HUES48 (cell line): ENCODE results near the gene KCNK16.
"Not testable (repeated sequence)": the region's sequence is repeated elsewhere in the genome, so short reads cannot be mapped to it uniquely, and the experiment has no call there.

ENCODE experiments used
- H3K27ac ChIP-seq: one replicate; pipeline ENCODE4 v1.7.0; 2013; ENCODE audit warnings: low read depth, low read length, inconsistent platforms
- H3K27me3 ChIP-seq: 2 replicates; pipeline ENCODE4 v1.6.1; 2013; ENCODE audit warnings: mild to moderate bottlenecking, low read length; ENCODE audit not compliant: control insufficient read depth, insufficient read depth
- H3K36me3 ChIP-seq: 2 replicates; pipeline ENCODE4 v1.6.1; 2013; ENCODE audit warnings: low read length; ENCODE audit not compliant: control insufficient read depth, insufficient read depth
- H3K4me1 ChIP-seq: 2 replicates; pipeline ENCODE4 v1.6.1; 2013; ENCODE audit warnings: mild to moderate bottlenecking, low read length; ENCODE audit not compliant: control insufficient read depth, insufficient read depth
- H3K4me3 ChIP-seq: 2 replicates; pipeline ENCODE4 v1.5.1; 2013; ENCODE audit warnings: mild to moderate bottlenecking, low read depth, low read length
- H3K9ac ChIP-seq: 2 replicates; pipeline ENCODE4 v1.6.1; 2013; ENCODE audit warnings: mild to moderate bottlenecking, low read depth, low read length, moderate library complexity
- H3K9me3 ChIP-seq: 2 replicates; pipeline ENCODE4 v1.6.1; 2013; ENCODE audit warnings: low read length; ENCODE audit not compliant: control insufficient read depth, insufficient read depth

The KCNK16 gene

DNA sequence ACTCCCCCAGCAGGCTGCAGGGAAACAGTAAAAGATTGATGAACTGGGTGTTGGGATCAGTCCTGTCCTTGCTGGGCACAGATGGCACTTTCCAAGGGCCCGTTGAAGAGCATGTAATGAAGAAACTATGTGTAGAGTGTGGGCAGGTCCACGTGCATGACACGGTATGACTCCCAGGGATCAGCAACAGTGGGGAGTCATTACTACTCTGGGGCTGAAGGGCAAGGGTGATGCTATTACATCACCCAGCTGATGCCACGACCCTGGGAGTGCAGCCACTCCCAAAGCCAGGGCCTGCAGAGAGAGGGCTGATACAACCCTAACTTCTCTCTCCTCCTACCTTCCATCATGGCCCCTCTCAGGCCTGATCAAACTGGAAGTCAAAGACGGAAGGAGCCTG, 28.4 kb downstream of the KCNK16 start:
- Histone ChIP-seq H3K36me3 (no peaks in the 10 kb centered on the region), H3K4me1 (peaks cover 21% of the 10 kb centered on the region), H3K9me3 (no peaks in the 10 kb centered on the region), H3K27me3 (peaks cover 15% of the 10 kb centered on the region), H3K4me3 (no peak overlapping the region), H3K9ac (no peak overlapping the region), H3K27ac (no peak overlapping the region)

DNA sequence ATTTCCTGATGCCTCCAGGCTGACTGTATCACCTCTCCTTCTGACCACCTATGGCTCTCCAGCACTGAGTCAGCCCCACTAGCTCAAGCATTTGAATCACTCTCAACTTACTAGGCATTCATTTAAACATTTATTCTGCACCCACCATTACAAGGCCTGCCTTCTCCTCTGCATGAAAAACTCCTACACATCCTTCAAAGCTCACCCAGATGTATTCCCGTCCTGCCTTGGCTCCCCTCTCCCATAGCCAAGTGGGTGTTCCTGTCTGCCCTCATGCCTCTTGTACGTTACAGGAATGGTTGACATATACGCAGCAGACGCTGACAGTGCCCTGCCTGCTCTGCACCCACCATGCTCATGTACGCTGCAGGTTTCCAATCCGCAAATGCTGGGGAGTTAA, 29.9 kb downstream of the KCNK16 start:
- no peak overlapping the region for H3K4me3 ChIP-seq
- H3K36me3 ChIP-seq, result no peaks in the 10 kb centered on the region
- H3K27ac ChIP-seq, result no peak overlapping the region
- H3K27me3 ChIP-seq, result peaks cover 15% of the 10 kb centered on the region
- H3K9ac ChIP-seq, result no peak overlapping the region
- no peaks in the 10 kb centered on the region for H3K9me3 ChIP-seq
- peaks cover 21% of the 10 kb centered on the region for H3K4me1 ChIP-seq

DNA sequence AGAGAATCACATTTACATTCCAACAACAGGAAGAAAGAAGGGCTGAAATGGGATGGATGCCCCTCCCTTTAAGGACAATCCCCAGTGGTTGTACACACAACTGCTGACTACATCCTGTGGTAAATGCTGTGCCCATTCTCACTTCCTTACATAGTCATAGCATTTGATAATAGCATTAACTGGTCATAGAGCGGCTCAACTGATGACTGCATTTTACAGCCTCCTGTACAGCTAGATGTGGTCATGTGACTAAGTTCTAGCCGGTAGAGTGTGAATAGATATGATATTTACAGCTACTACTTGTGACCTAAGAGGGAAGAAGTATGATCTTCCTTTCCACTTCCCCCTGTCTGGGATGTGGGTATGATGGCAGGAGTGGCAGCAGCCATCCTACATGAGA, 33.0 kb downstream of the KCNK16 start:
- no peaks in the 10 kb centered on the region for H3K9me3 ChIP-seq
- no peak overlapping the region for H3K27ac ChIP-seq
- peaks cover 15% of the 10 kb centered on the region for H3K27me3 ChIP-seq
- peaks cover 21% of the 10 kb centered on the region for H3K4me1 ChIP-seq
- H3K9ac ChIP-seq, result no peak overlapping the region
- H3K4me3 ChIP-seq, result no peak overlapping the region
- H3K36me3 ChIP-seq, result no peaks in the 10 kb centered on the region

DNA sequence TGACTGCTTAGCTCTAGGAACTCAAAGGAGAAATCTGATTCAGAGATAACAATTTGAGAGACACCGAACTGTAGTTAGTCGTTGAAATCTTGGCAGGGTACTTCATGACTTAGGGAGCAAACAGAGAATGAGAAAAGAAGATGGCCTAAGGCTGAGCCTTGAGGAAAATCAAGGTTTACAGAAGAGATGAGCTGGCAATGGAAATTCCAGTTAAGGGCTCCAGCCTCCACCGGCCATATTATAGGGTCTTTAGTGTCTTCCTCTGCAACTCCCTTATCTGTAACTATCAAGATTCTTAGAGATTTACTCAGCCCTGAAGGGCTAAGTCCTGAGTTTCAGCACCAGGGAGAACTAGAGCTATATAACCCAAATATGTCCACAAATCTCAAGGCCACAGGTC, 34.9 kb downstream of the KCNK16 start:
- Histone ChIP-seq H3K27ac (no peak overlapping the region), H3K9ac (no peak overlapping the region), H3K27me3 (peaks cover 6% of the 10 kb centered on the region), H3K9me3 (no peaks in the 10 kb centered on the region), H3K4me1 (peaks cover 19% of the 10 kb centered on the region), H3K36me3 (no peaks in the 10 kb centered on the region), H3K4me3 (no peak overlapping the region)

DNA sequence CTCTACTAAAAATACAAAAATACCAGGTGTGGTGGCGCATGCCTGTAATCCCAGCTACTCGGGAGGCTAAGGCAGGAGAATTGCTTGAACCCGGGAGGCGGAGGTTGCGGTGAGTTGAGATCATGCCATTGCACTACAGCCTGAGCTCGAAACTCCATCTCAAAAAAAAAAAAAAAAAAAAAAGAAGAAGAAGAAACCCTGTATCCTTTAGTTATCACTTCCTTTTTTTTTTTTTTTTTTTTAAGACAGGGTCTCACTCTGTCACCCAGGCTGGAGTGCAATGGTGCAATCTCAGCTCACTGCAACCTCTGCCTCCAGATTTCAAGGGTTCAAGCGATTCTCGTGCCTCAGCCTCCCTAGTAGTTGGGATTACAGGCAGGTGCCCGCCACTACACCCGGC, 35.9 kb downstream of the KCNK16 start:
- not testable (repeated sequence) for H3K9ac ChIP-seq, H3K27ac ChIP-seq, H3K27me3 ChIP-seq, H3K9me3 ChIP-seq, H3K36me3 ChIP-seq, H3K4me1 ChIP-seq, H3K4me3 ChIP-seq

DNA sequence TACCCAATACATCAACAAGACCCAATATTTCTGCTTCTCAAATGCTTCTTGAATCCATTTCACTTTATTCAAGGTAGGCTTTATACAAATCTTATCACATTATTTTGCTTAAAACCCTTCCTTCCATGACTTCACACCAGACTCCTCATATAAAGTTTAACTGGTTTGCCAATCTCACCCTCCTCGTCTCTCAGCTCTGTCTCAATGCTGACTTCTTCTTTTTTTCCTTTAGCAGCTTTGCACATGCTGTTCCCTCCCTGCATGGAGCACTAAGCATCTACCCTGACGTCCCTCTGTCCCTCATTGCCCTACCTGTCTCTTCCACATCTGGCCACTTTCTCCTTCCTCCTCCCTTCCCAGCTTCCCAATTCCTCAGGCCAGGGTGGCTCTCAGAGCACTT, 39.7 kb downstream of the KCNK16 start:
- no peaks in the 10 kb centered on the region for H3K9me3 ChIP-seq

DNA sequence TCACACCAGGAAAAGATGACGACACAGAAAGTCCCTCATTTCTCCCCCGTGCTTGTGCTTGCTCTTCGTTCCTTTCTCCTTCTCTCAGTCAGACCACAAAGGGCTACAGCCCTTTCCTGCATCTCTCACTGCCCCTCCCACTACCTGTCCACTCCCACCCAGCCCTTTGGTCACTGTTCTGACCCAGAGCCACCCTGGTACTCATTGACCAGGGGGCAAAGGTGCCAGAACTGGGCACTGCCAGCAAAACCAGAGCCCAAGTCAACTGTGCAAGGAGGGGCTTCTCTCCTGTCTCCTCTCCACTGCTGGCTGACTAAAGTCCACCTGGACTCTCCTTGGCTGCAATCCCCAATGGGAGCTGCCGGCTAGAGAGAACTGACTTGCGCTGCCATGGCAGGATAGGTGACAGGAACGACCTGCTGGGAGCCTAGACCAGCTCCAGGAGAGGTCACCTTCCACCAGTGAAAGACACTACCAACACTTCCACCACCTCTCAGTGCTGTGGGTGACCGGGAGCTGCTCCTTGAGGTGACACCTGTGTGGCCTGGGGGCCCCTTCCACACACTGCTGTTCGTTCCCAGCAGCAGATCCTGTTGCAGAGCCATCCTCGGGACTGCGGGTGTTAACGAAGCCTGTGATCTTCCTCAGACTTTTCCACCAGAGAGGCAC, 41.1 kb downstream of the KCNK16 start:
- Histone ChIP-seq H3K36me3 (no peaks in the 10 kb centered on the region), H3K27me3 (no peaks in the 10 kb centered on the region), H3K9ac (no peak overlapping the region), H3K4me3 (no peak overlapping the region), H3K9me3 (no peaks in the 10 kb centered on the region), H3K4me1 (no peaks in the 10 kb centered on the region; the same call in none of the 2 replicates), H3K27ac (no peak overlapping the region)

More for the DNA sequence above, 39.7 kb downstream of the KCNK16 start:
- Histone ChIP-seq H3K9ac (no peak overlapping the region), H3K4me3 (no peak overlapping the region), H3K36me3 (no peaks in the 10 kb centered on the region), H3K4me1 (no peaks in the 10 kb centered on the region; the same call in none of the 2 replicates), H3K27ac (no peak overlapping the region), H3K27me3 (no peaks in the 10 kb centered on the region)

DNA sequence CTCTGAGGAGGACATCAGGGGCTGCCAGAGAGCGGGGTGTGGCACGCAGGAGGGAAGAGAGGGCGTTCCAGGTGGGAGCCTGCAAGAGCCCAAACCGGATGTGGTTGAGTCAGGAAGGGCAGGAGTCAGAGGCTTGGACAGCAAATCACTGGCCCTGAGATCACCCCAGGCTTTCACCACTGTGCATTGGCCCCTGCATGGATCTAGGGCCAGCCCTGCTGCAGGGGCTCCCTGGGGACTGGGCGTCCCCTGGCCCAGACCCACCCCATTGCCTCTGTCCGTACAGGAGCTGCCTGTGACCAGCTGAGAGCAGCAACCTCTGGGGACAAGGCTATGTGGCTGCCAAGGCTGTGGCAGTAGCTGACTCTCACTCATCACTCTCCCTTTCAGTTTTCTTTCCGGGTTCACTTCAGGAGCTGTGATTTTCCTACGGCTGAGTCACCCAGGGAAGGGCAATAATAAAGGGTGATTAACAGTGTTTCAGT, 42.2 kb downstream of the KCNK16 start:
- no peaks in the 10 kb centered on the region for H3K27me3 ChIP-seq
- no peak overlapping the region for H3K27ac ChIP-seq
- no peaks in the 10 kb centered on the region for H3K36me3 ChIP-seq
- H3K9ac ChIP-seq, result no peak overlapping the region
- no peaks in the 10 kb centered on the region for H3K9me3 ChIP-seq
- no peaks in the 10 kb centered on the region; the same call in none of the 2 replicates for H3K4me1 ChIP-seq
- no peak overlapping the region for H3K4me3 ChIP-seq

DNA sequence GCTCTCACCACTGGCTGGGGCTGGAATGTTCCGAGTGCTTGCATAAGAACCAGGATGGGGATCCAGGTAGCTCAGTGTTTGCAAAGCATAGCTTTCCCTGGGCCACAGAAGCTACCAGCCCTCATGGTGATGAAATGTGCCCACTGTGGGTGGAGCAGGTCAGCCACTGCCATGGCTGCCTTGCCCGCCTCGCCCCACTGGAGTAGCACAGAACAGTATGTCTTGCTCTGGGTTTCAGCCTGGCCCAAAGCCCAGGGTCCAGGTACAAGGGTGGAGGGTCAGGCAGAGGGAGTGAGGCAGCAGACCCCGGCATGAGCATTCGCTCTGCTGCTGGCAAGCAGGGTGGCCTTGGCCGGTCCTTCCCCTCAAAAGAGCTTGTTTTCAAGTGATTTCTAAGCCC, 43.0 kb downstream of the KCNK16 start:
- no peaks in the 10 kb centered on the region; the same call in none of the 2 replicates for H3K4me1 ChIP-seq
- no peaks in the 10 kb centered on the region for H3K9me3 ChIP-seq
- no peak overlapping the region for H3K9ac ChIP-seq
- H3K4me3 ChIP-seq, result no peak overlapping the region
- no peak overlapping the region for H3K27ac ChIP-seq
- H3K27me3 ChIP-seq, result no peaks in the 10 kb centered on the region
- no peaks in the 10 kb centered on the region for H3K36me3 ChIP-seq

DNA sequence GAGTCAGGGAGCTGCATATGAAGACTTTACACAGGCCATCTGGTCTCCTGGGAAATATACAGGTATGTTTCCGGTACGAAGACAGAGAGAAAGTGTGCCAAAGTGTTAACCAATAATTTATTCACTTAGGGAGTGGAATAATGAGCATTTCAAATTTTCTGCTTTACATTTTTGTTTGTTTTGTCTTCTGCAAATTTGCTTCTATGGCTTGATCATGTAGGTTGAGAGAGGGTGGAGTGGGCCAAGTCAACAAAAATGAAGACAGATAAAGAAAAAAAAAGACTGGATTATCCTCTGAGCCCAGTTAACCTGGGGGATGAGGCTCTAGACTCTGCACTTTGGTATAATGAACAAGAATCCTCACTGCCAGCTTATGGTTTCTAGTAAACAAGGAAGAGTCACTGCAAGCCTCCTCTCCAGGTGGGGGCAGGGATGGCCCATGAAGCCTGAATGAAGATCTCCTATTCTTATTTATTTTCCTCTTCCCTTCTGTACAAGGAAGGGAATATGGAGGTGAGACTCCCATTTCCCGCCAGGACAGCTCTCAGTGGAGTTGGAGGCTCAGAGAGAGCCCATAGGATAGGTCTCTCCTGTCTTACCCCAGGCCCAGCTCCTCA, 46.0 kb downstream of the KCNK16 start:
- peaks cover 16% of the 10 kb centered on the region for H3K4me1 ChIP-seq
- H3K27me3 ChIP-seq, result no peaks in the 10 kb centered on the region
- H3K27ac ChIP-seq, result no peak overlapping the region
- H3K4me3 ChIP-seq, result no peak overlapping the region
- no peaks in the 10 kb centered on the region for H3K9me3 ChIP-seq
- no peak overlapping the region for H3K9ac ChIP-seq
- no peaks in the 10 kb centered on the region for H3K36me3 ChIP-seq

DNA sequence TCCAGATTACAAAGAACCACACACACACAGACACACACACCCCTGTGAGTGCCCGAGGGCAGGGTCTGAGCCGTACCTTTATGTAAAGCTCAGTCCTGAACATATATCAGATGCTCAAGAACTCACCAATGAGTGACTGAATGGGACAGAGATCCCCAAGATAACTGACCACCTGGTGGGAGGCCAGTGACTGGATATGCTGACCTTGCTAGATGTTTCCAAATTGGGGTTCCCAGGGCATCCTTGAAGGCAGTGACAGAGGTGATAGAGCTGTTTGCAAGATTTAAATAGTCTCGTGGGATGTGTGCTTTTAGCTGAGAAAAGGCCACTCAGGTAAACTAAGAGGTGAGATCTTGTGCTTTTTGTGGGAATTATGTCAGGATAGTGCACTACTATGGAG, 47.6 kb downstream of the KCNK16 start:
- H3K9me3 ChIP-seq, result no peaks in the 10 kb centered on the region
- H3K27me3 ChIP-seq, result no peaks in the 10 kb centered on the region
- H3K9ac ChIP-seq, result no peak overlapping the region
- H3K4me3 ChIP-seq, result no peak overlapping the region
- H3K36me3 ChIP-seq, result no peaks in the 10 kb centered on the region
- H3K4me1 ChIP-seq, result peaks cover 16% of the 10 kb centered on the region
- H3K27ac ChIP-seq, result no peak overlapping the region
